HG03066 (cell line): Measurements from ENCODE around the gene GTSE1.

Experiments
- ATAC-seq: cut with Tn5 transposase; IDR thresholded peaks from one replicate; pipeline ENCODE4 v1.9.1; 2021; ENCODE audit warnings: low read depth; ENCODE audit not compliant: unreplicated experiment

Gene GTSE1

DNA sequence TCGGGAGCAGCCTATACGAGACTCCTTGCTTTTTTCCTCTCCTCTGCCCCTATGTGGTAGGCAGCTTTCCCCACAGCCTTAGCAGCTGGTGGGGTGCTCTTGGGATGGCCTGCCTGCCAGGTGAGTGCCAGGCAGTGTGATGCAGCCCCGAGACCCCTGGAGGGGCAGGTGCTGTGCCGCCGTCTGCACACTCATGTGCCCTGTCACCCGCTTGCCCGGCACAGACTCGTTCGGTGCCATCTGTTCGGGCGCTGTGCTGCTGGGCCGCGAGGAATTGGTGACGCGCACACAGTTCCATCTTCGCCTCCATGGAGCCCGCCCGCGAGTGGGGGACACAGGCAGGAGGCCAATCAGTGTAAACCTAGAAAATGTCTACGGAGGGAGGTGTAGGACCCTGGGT lies 54.0 kb downstream of the GTSE1 start:
- no peak for ATAC-seq

DNA sequence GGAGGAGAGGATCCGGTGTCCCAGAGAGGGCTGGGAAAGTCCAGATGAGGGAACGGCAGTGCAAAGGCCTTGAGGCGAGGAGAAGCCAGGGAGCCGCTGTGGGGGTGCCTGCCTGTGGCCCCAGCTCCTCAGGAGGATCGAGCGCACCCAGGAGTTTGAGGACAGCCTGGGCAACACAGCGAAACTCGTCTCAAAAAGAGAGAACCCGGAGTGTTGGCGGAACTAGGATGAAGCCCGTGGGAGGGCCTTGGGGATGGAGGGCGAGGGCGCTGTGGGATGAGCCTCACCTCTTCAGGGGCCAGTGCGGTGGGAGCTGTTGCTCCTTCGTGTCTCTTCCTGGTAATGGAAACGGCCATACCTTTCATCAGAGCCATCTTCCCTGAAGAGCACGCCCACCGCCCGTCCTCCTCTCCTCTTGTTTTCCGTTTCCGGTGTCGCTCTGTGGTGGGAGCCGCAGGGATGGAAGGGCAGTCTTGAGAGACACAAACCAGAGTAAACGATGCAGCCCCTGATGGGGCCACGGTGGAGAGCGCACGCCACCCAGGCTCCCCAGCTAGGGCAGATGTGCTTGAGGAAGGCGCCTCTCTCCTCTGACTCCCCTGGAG lies 54.6 kb downstream of the GTSE1 start:
- no peak for ATAC-seq

DNA sequence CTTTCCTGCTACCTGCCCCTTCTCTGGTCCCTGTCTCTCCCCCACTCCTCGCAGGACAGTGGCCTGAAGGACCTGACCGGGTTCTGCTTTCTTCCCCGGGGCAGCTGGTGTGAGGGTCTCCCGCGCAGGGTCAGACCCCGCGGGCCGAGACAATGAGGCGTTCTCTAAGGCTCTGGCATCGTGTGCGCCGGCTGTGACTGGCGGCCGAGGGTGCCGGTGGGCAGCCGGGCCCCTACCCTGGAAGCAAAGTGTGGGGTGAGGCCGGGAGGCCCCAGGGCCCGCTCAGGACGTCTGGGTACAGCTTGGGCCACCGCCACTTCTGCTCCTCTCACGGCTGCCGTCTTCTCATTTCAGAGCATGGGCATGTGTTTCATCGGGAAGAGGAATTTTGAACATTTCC lies 55.1 kb downstream of the GTSE1 start:
- ATAC-seq, result no peak

DNA sequence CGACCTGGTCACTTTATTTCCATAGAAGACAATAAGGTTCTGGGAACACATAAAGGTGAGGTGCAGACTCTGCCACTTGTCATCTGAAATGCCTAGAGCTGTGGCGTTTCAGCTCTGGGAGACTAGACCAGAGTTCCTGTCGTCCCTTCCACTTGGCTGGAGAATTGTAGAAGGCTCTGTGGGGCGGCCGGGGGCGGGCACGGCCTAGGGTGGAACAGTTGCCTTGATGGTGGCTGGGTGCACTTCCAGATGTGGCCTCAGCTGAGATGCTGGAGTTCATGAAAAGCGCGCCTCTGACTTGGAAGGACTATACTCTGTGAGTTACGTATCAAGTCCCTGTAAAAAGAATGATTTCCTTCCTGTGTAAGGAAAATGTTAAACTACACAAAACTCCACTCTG lies 55.6 kb downstream of the GTSE1 start:
- no peak for ATAC-seq

DNA sequence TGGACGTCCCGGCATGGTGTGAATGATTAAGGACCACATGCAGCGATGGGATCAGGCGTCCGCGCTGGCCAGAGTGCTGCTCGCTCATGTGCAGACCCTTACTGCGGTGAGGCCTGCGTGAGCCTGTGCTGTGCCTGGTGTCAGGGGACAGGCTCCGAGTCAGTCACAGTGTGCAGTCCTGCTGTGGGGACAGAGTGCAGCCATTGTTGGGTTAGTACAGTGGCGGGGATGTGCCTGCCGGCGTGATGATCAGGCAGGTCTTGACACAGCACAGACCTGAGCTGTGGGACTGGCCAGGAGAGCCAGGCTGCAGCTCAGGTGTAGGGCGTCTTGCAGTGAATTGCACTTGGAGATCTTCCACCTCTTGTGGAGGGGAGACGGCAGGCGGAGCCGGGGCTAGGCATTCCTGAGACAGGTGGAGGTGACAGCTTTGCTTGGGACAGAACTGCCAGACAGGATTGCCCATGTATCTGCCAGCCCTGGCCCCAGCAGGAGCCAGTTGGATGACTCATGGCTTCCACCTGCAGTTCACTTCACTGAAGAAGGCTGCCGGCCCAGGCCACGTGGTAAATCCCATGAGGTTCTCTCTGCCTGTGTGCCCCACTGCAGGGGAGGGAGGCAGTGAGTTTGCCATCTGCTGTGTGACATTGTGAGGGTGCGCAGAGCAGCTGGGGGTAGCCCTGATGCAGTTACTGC lies 56.2 kb downstream of the GTSE1 start:
- no peak for ATAC-seq

DNA sequence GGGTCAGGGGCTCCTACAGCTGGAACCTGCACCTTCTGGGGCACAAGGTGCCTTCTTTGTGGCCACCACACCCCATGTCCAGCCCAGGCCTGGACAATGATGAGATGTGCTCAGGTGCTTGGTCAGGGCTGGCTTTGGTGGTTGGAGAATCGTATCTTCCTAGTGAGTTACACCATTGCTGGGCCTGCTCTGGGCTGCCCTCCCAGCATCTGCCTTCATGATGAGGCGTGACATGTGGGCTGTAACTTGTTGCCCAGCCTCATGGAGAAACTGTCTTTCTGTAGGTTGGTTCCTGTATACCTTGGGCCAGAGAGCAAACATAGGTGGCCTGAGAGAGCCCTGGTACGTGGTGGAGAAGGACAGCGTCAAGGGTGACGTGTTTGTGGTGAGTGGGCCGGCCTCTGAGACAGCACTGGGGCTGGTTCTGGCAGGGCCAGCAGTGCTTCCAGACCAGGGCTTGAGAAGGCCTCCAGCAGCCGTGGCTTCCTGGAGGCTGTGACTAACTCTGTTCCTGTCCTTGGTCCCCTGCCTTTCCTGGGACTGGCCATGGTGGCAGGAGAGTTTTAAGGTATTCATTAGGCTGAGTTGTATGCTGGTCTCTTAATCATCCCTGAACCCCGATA lies 56.9 kb downstream of the GTSE1 start:
- ATAC-seq, result no peak

DNA sequence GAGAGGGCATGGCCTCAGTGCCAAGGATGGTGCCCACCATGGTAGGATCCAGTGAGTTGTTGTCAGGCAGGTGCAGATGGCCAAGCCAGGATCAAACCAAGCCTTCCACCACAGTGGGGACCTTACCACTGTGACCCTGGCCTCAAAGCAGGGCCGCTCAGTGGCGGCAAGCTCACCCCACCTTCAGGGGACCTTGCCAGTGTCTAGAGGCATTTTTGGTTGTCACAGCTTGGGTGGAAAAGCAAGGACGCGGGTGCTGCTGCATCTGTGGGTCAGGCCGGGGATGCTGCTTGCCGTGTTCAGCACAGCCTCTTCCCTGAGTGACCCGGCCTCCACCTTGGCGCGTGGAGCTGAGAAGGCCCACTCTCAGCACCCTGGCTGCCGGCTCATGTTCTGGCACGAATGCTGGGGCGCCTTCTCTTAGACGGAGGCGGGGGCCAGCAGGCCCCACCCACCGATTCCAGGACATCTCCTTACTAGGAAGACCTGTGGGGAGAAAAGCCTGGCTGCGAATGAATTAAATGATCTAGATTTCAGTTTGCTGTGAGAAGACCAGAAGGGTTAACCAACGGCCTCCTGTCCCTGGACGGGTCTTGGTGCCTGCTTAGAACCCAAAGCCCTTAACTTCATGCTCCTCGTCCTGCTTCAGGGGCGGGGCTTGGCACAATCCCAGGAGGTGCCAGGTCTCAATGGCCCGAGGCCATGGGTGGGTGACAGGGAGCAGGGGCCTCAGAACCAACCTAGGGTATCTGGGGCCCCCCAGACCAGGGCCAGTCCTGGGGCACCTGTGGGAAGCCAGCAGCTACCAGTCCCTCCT lies 57.7 kb downstream of the GTSE1 start:
- ATAC-seq, result no peak

DNA sequence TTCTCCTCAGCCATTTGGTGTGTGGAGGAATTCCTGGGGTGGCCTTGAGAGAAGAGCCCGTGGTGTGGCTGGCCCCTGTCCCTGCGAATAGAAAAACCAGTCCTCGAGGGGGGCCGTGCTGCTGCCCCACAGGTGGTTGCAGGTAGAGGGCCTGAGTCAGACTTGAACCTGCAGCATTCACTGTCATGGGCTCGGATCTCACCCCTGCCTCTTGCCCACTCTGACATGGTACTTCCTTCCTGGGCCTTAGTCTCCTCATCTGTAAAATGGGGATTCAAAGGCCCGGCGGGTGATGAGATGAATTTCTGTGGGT lies 58.3 kb downstream of the GTSE1 start:
- ATAC-seq, result no peak

DNA sequence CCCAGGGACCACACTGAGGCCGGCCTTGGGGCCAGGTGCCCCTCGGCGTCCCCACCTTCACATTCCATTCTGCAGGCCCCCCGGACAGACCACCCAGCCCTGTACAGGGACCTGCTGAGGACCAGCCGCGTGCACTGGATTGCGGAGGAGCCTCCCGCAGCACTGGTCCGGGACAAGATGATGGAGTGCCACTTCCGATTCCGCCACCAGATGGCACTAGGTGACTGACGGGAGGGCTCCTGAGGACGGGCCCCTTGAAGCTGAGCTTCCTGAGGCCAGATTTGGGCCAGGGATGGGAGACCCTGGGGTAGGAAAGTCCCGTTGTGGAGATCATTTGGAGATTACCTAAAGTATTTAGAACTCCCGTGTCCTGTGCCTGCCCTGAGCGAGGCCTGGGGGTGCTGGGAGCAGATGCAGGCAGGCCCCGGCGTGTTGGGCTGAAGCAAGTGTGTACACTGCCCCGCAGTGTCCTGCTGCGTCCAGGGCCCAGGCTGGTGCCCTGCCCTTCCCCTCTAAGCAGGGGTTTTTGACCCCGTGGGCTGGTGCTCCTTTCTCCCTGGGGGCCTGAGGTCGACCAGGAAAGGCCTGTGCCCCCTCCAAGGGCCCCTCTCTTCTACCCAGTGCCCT lies 58.8 kb downstream of the GTSE1 start:
- no peak for ATAC-seq

DNA sequence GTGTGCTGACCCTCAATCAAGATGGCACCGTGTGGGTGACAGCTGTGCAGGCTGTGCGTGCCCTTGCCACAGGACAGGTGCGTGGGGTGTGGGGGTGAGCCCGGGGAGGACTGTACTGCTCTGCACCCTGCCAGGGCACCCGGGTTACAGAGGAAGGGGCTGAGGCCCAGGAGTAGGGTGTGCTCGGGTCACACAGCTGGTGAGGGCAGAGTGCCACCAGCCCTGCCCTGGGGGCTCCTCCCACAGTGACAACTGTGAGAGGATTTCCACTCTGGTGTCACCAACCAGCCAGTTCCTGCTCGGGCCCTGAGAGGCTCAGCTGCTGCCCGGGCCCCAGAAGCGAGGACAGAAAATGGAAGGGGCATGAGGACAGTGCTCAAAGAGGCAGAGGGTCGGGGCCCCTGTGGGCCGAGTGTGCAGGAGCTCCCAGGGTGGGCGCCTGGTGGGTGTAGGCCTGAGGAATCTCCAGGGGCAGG lies 59.4 kb downstream of the GTSE1 start:
- no peak for ATAC-seq

DNA sequence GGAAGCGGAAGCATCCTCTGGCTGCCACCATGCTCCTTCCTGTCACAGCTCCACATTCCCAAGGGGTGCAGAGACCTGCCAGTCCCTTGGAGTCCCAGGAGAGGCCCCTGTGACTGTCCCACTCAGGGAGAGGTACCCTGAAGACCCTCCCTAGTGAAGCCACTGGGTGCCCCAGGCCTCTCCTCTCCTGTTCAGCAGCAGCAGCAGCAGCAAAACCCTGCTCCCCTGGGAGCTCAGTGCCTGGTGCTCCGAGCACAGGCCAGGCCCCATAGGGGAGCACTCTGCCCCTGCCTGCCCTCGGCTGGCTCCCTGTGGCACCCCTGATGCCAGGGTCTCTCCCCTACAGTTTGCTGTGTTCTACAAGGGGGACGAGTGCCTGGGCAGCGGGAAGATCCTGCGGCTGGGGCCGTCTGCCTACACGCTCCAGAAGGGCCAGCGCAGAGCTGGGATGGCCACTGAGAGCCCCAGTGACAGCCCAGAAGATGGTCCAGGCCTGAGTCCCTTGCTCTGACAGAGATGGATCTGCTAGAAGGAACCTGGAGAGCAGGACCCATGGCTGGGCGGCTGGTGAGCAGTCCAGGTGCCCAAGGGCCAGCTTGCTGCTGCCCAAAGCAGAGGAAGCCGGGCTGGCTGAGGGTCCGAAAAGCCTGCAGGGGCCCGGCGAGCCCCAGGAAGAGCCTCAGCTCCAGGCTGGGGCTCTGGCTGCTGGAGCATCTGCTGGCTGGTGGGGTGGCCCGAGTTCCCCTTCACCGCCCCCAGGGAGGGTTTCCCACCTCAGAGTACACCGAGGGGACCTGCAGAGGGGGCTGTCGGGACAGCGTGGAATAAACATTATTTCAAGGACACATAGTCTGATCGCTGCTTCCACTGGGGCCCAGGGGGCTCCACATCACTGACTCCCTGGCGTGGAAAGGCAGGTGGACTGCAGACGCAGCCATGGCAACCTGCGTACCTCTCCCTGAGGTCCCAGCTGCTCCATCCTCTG lies 60.1 kb downstream of the GTSE1 start:
- ATAC-seq, result no peak

DNA sequence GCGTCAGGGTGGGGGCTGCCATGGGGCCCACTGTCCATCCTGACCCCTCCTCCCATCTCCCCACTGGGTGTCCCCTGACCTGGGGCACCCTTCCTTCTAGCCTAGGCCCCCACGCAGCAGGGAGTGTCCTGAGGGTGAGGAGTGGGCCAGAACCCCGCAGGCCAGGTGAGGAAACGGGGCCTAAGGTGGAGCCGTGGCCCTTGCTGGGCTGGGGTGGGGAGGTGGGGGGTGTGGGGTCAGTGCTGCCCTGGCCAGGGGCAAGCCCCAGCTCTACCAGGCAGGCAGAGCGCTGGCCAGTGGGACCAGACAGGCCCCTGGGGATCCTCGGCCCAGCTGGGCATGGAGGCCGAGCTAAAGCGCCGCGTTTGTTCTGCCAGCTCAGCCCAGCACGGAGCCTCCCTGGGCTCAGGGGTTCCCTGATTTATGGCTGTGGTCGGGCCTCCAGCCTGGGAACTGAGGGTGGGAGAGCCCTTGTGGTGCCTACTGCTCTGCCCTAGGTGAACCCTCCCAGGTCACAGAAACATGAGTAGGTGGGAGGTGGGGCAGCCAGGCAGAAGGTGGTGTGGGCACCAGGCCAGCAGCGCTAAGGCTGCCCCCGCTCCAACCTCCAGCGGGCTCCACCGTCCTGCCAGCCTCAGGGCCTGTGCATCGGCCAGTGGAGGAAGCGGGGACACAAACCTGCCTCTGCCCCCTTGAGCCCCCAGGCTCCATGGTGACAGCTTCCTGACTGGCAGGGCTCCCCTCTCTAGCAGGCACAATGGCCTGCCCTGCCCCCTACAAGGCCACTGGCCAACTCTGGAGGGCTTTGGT lies 61.2 kb downstream of the GTSE1 start:
- ATAC-seq, result no peak

DNA sequence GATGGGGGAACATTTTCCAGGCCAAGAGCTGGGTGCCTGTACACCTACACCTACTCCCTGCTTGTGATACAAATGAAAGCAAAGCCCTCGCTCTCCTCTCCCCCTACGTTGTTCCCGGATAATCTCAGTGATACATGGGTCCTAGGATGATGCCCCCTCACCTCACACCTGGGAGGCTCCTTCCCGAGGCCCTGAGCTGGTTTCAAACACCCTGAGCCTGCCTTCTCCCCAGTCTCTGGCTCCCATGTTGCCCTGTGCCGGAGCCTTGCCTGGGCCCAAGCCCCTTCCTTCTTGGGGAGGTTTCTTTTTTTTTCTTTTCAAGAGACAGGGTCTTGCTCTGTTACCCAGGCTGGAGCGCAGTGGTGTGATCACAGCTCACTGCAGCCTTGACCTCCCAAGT lies 62.1 kb downstream of the GTSE1 start:
- ATAC-seq, result no peak

DNA sequence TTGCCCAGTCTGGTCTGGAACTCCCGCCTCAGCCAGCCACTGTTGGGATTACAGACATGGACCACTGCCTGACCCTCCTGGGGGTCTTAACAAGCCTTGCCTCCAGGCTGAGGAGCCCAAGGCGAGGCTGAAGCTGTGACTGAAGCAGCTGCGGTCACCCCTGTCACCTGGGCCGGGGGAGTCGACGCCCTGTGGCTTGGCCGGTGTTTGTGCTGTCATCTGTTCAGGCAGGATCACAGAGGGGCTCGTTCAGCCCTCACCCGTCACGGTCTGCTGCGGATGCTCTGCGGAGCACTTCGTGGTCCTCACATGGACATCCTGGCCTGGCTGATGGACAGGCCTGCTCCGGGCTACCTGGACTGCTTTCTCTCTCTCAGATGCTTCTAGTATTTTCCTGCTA lies 62.7 kb downstream of the GTSE1 start:
- ATAC-seq, result no peak

DNA sequence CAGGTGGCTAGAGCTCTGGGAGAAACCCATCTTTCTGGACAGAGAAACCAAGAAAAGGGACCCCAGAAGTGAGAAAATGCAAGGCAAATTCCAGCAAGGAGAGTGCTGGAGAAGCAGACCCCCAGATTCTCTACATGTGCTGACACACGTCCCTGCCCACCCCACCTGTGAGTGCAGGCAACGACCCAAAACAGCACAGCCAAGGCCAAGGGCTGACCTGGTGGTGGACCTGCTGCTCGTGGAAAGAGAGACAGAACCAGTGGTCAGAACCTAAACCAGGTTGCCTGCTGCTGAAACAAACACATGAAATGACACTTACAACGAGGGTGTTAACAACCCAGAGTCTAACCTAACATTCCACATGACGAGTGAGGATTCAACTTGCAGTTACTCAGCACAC lies 63.4 kb downstream of the GTSE1 start:
- no peak for ATAC-seq

DNA sequence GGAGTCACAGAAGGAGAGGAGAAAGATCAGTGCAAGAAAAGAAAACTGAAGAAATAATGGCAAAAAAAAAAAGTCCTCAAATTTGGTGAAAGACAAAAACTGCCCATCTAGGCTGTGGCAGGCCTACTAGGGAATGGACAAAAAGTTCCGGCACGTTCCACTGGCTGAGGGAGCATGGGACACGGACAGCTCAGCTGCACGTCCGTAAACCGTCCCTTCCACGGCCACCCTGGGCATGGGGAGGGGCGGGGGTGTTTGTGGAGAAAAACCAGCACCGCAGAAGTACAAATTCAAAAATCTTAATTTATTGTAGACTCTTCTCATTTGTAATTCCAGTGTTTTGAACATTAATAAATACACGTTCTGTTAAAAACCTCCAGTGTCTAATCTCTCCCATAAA lies 64.2 kb downstream of the GTSE1 start:
- no peak for ATAC-seq

DNA sequence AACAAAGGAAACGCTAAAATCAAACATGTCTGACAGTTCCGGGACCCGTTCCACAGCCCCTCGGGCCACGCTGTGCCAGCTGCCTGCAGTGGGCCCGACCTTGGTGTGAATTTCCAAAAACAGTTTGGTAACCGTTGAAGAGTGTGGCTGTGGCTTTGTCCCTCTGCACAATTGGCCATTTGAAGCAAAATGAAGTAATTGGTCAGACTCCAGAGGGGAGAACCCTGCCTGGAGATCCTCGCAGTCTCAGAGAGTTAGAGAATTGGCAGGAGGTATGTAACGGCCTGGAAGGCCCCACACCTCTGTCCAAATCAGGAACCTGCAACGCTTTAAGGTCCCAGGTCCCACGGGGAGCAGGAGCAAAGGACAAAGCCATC lies 65.1 kb downstream of the GTSE1 start:
- ATAC-seq, result no peak

DNA sequence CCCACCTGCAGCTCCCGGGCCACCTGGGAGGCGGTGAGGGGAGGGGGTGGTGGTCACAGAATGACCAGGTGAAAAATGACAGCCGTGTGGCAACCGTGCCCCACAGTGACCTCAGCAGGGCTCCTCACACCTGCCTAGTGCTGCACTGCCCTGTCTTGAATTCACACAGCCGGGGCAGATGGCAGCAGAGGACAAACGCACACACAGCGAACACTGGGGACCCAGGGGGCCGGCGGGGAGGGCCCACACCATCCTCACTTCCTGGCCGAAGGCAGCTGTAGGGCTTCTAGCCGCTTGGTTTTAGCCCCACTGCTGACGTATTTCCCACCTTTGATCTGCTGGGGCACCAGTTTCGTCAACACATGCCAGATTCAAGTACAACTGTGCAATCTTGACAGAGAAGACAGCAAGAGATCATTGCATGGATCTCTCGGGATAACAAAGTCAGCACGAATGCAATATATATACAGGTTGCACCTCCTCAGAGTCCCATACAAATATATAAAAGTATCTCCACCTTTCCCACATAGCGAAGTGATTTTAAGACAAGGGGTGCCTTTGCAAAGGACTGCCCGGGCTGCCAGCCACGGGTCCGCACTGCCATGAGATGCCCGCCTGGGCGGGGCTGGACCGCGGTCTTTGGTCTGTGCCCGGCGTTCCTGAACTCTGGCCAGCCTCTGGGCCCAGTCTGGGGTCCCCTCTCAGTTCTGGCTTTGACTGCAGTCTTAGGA lies 65.7 kb downstream of the GTSE1 start:
- ATAC-seq, result no peak
